DMS 273 (cell line): ENCODE results near the gene MDK.
"Not testable (repeated sequence)": the region's sequence is repeated elsewhere in the genome, so short reads cannot be mapped to it uniquely, and the experiment has no call there.

Experiments used
- DNase-seq: peaks from one replicate; lab custom pipeline; 2025; ENCODE audit not compliant: unreplicated experiment; lab: John Stamatoyannopoulos, UW

Gene MDK

GRCh38 chr11:46367244-46367915 is 14.1 kb upstream of the MDK start:
- peak; percentile 95 for DNase-seq

- no peak for DNase-seq
Measured at GRCh38 chr11:46367916-46368267, 13.6 kb upstream of the MDK start.

GRCh38 chr11:46369458-46370152 is 11.9 kb upstream of the MDK start:
- DNase-seq, result peak; percentile 83

GRCh38 chr11:46370253-46370652 is 11.2 kb upstream of the MDK start:
- DNase-seq, result no peak

GRCh38 chr11:46371262-46371661 is 10.2 kb upstream of the MDK start:
- DNase-seq, result not testable (repeated sequence)

- DNase-seq, result no peak
Measured at GRCh38 chr11:46372086-46372485, 9.4 kb upstream of the MDK start.

- not testable (repeated sequence) for DNase-seq
Measured at GRCh38 chr11:46372501-46372900, 9.0 kb upstream of the MDK start.

- no peak for DNase-seq
Measured at GRCh38 chr11:46373787-46374740, 7.4 kb upstream of the MDK start.

GRCh38 chr11:46374815-46375214 is 6.7 kb upstream of the MDK start:
- no peak for DNase-seq

- no peak for DNase-seq
Measured at GRCh38 chr11:46375392-46376101, 5.9 kb upstream of the MDK start.

GRCh38 chr11:46376258-46377050 is 5.0 kb upstream of the MDK start:
- no peak for DNase-seq

- no peak for DNase-seq
Measured at GRCh38 chr11:46377290-46377689, 4.2 kb upstream of the MDK start.

- no peak for DNase-seq
Measured at GRCh38 chr11:46377831-46378230, 3.6 kb upstream of the MDK start.

- no peak for DNase-seq
Measured at GRCh38 chr11:46378296-46378695, 3.2 kb upstream of the MDK start.

- peak; percentile 30 for DNase-seq
Measured at GRCh38 chr11:46378811-46379481, 2.5 kb upstream of the MDK start.

GRCh38 chr11:46379482-46380293 is 1.8 kb upstream of the MDK start:
- peak; percentile 82 for DNase-seq

- DNase-seq, result peak; percentile 46
Measured at GRCh38 chr11:46380340-46381047, 975 bp upstream of the MDK start.
